OCI-LY7 (cell line): ENCODE data around the gene UBE4A.

Source experiments
- CTCF ChIP-seq: fragments of 200-600 bp; sonication (generic); conservative IDR thresholded peaks from 2 replicates; pipeline ENCODE4 v1.5.1; 2014; ENCODE audit warnings: mild to moderate bottlenecking, antibody characterized with exemption, low read length, moderate library complexity, mixed read lengths
- EZH2phosphoT487 ChIP-seq: fragments of 200-600 bp; sonication (generic); IDR thresholded peaks from 2 replicates; pipeline ENCODE4 v1.6.1; 2018; ENCODE audit warnings: low read depth, borderline replicate concordance, mild to moderate bottlenecking, mixed run types, antibody characterized with exemption, low read length, moderate library complexity, mixed read lengths

- no peak for TF ChIP-seq EZH2phosphoT487
- no peak for TF ChIP-seq CTCF
Measured at GRCh38 chr11:118343248-118343647, 16.2 kb upstream of the UBE4A start.
